Measurements from ENCODE around the gene NCL.
A peak's percentile ranks its signal among the peaks of the same experiment; 100 is the strongest.

The NCL gene

DNA sequence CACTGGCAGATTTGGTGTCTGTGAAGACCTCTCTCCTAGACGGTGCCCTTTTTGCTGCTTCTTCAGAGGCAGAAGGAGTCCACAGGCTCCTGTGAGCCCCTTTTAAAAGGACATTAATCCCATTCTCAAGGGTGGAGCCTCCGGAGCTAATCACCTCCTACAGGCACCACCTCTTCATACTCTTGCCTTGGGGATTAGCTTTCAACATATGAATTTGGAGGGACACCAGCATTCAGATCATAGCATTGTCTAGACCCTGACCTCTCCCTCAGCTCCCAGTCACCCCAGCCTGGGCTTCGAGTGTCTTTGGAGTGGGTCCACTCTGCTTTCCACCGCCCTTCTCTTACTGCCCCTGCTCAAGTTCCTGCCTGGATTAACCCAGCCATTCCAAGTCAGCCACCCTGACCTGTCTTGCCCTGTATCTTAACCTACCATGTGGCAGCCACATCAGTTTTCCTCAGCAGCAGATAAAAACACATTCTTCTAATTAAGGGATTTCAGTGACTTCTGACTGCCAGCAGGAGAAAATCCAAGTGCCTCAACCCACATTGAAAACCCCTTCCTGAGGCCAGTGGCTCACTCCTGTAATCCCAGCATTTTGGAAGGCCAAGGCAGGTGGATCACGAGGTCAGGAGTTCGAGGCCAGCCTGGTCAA is 6.1 kb upstream of the NCL start:
- TF ChIP-seq CTCF (conservative IDR thresholded peaks at IDR 0.05; ENCODE audit: low read depth), result no peak
- no peak overlapping the region for H3K27ac ChIP-seq
- CTCF ChIA-PET, result interaction anchor here (0.6 kb wide), 1 partner anchor 326 kb away, joined by 3 read pairs; no protein-coding TSS in a partner anchor
- no peak for DNase-seq (ENCODE audit: low spot score)
- POLR2A ChIA-PET (ENCODE audit: low non-redundant PET), result no interaction called here

DNA sequence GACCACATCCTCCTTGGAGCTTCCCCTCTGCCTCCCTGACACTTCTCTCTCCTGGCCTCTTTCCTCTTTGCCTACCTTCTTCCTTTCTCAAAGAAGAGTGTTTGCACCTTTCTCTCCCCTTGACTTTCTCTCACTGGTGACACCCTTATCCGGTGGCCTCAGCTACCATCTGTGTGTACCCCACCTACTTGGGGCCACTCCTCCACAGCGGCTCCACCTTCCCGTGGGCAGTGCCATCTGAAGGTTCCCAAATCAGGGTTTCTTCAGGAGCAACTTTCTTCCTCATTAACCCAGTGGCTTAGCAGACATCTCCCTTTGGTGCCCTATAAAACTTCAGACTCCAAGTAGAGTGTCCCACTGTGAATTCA is 5.3 kb upstream of the NCL start:
- no peak for DNase-seq (ENCODE audit: low spot score)
- H3K27ac ChIP-seq, result no peak overlapping the region
- ChIA-PET CTCF (interaction anchor here (0.6 to 0.8 kb wide), 3 partner anchors 48 to 326 kb away, joined by 3 to 5 read pairs (median 3); no protein-coding TSS in a partner anchor), POLR2A (ENCODE audit: low non-redundant PET) (no interaction called here)
- TF ChIP-seq CTCF (conservative IDR thresholded peaks at IDR 0.05; ENCODE audit: low read depth), result no peak

- no peak overlapping the region for H3K27ac ChIP-seq
- POLR2A ChIA-PET (ENCODE audit: low non-redundant PET), result no interaction called here
- CTCF ChIA-PET, result interaction anchor here (0.6 to 1.5 kb wide), 4 partner anchors 15 to 89 kb away, joined by 3 to 5 read pairs (median 3); no protein-coding TSS in a partner anchor
- TF ChIP-seq CTCF (conservative IDR thresholded peaks at IDR 0.05; ENCODE audit: low read depth), result no peak
- no peak for DNase-seq (ENCODE audit: low spot score)
Measured at GRCh38 chr2:231467613-231468530, 3.6 kb upstream of the NCL start.

- POLR2A ChIA-PET (ENCODE audit: low non-redundant PET), result no interaction called here
- CTCF ChIA-PET, result interaction anchor here (0.7 kb wide), 2 partner anchors 80 to 414 kb away, joined by 3 read pairs; no protein-coding TSS in a partner anchor
- DNase-seq (ENCODE audit: low spot score), result no peak
- no peak overlapping the region for H3K27ac ChIP-seq
- no peak for TF ChIP-seq CTCF (conservative IDR thresholded peaks at IDR 0.05; ENCODE audit: low read depth)
Measured at GRCh38 chr2:231467016-231467545, 2.8 kb upstream of the NCL start.

DNA sequence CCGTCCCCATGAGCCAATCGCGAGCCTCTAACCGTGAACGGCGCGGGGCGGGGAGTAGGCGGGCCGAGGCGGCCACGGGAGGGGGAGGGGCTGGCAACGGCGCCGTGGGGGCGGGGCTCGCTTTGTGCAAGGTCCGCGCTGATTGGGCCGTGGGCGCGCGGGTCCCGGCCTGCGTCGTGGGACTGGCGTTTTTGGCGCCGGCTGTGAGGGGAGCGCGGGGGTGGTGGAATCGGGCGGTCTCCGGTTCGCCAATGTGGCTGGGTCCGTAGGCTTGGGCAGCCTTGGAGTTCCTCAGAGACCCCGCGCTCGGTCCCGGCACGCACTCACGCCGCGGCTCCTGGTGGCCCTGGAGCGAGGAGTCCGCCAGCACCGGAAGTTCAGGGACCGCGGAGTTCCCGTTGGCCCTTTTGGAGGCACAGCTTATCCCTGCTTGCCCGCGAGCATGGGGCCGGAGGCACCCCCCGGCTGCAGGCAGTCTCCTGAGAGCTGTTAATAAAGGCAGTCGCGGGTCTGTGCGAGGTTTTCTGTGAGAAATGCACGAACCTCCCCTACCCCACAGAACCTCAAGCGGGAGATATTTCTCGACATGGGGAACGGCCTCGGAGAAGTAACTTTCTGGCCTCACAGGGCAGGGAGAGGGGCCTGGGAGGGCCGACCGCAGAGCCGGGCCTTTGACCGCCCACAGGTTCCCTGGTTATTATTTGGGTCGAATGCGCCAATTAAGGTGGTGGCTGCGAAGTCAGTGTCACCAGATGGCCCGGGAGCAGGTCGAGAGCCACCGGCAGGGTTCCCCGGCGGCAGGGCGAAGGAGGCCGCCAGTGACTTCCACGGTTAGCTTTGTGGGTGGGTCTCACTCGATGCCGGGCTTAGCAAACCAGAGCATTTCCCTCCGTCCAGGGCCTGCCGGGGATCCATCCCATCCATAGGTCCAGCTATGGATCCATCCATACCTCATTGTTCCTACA is 574 bp upstream of the NCL start:
- POLR2A ChIA-PET (ENCODE audit: low non-redundant PET), result interaction anchor here (0.6 to 1.6 kb wide), 11 partner anchors 10 to 722 kb away, joined by 3 to 7 read pairs (median 3); no protein-coding TSS in a partner anchor
- no peak for TF ChIP-seq CTCF (conservative IDR thresholded peaks at IDR 0.05; ENCODE audit: low read depth)
- CTCF ChIA-PET, result interaction anchor here (0.6 kb wide), 1 partner anchor 981 kb away, joined by 3 read pairs; no protein-coding TSS in a partner anchor
- peak; percentile 97 for DNase-seq (ENCODE audit: low spot score)
- peak overlapping the region; percentile 93 for H3K27ac ChIP-seq

All from RWPE1 (cell line).